Trophoblast cell (in vitro differentiated cells and primary cell): Measurements from ENCODE around the gene MAVS.

Source experiments
- DNase-seq, 2 donors: peaks; one replicate each; pipeline ENCODE4 v3.0.0-alpha.2; 2016
- H2AFZ ChIP-seq: 2 replicates; pipeline ENCODE4 v1.6.1; 2013; ENCODE audit warnings: low read length, moderate library complexity, mild to moderate bottlenecking; ENCODE audit not compliant: insufficient read depth, poor library complexity
- H2AK5ac ChIP-seq: 2 replicates; pipeline ENCODE4 v1.6.1; 2013; ENCODE audit warnings: mild to moderate bottlenecking, low read length
- H2BK120ac ChIP-seq: 2 replicates; pipeline ENCODE4 v1.6.1; 2013; ENCODE audit warnings: low read length, mild to moderate bottlenecking, moderate library complexity; ENCODE audit not compliant: insufficient read depth, poor library complexity
- H2BK12ac ChIP-seq: 2 replicates; pipeline ENCODE4 v1.6.1; 2013; ENCODE audit warnings: mild to moderate bottlenecking, low read length, moderate library complexity
- H2BK5ac ChIP-seq: 2 replicates; pipeline ENCODE4 v1.6.1; 2013; ENCODE audit warnings: low read length, low read depth, moderate library complexity, mild to moderate bottlenecking; ENCODE audit not compliant: poor library complexity
- H3K14ac ChIP-seq: 2 replicates; pipeline ENCODE4 v1.6.1; 2013; ENCODE audit warnings: mild to moderate bottlenecking, low read length
- H3K18ac ChIP-seq: 2 replicates; pipeline ENCODE4 v1.6.1; 2013; ENCODE audit warnings: mild to moderate bottlenecking, low read length
- H3K23ac ChIP-seq: 2 replicates; pipeline ENCODE4 v1.6.1; 2013; ENCODE audit warnings: low read length
- H3K27ac ChIP-seq: 2 replicates; pipeline ENCODE4 v1.5.1; 2013; ENCODE audit warnings: low read depth, mild to moderate bottlenecking, inconsistent platforms, low read length, moderate library complexity
- H3K27me3 ChIP-seq: 2 replicates; pipeline ENCODE4 v1.6.1; 2013; ENCODE audit warnings: inconsistent platforms, mild to moderate bottlenecking, low read length, moderate library complexity; ENCODE audit not compliant: insufficient read depth
- H3K36me3 ChIP-seq, 2 experiments: 1 replicate in 1 of 2; 2 replicates in 1 of 2; pipeline ENCODE4 v1.6.1; 2013; ENCODE audit warnings: low read length in 2 of 2, mild to moderate bottlenecking in 2 of 2, moderate library complexity in 1 of 2; ENCODE audit not compliant: insufficient read depth in 2 of 2, control insufficient read depth in 1 of 2
- H3K4ac ChIP-seq: 2 replicates; pipeline ENCODE4 v1.6.1; 2013; ENCODE audit warnings: low read depth, mild to moderate bottlenecking, low read length, moderate library complexity
- H3K4me1 ChIP-seq, 2 experiments: 1 replicate in 1 of 2; 2 replicates in 1 of 2; pipeline ENCODE4 v1.6.1; 2013; ENCODE audit warnings: low read length in 2 of 2, mild to moderate bottlenecking in 2 of 2, moderate library complexity in 1 of 2; ENCODE audit not compliant: insufficient read depth in 2 of 2, control insufficient read depth in 1 of 2
- H3K4me2 ChIP-seq: 2 replicates; pipeline ENCODE4 v1.6.1; 2013; ENCODE audit warnings: inconsistent platforms, mild to moderate bottlenecking, low read length, moderate library complexity
- H3K4me3 ChIP-seq: 2 replicates; pipeline ENCODE4 v1.5.1; 2013; ENCODE audit warnings: mild to moderate bottlenecking, low read depth, low read length, inconsistent platforms
- H3K79me1 ChIP-seq: one replicate; pipeline ENCODE4 v1.6.1; 2013; ENCODE audit warnings: low read length
- H3K79me2 ChIP-seq: 2 replicates; pipeline ENCODE4 v1.6.1; 2013; ENCODE audit warnings: low read length, mild to moderate bottlenecking; ENCODE audit not compliant: control insufficient read depth, insufficient read depth, poor library complexity
- H3K9ac ChIP-seq: 2 replicates; pipeline ENCODE4 v1.6.1; 2013; ENCODE audit warnings: mild to moderate bottlenecking, low read length
- H3K9me3 ChIP-seq: 2 replicates; pipeline ENCODE4 v1.6.1; 2013; ENCODE audit warnings: low read depth, mild to moderate bottlenecking, control low read depth, inconsistent platforms, low read length; ENCODE audit not compliant: insufficient read depth
- H4K12ac ChIP-seq: 2 replicates; pipeline ENCODE4 v1.6.1; 2013; ENCODE audit warnings: low read depth, mild to moderate bottlenecking, low read length, moderate library complexity
- H4K8ac ChIP-seq: 2 replicates; pipeline ENCODE4 v1.6.1; 2013; ENCODE audit warnings: low read depth, mild to moderate bottlenecking, low read length, moderate library complexity
- H4K91ac ChIP-seq: one replicate; pipeline ENCODE4 v1.6.1; 2013; ENCODE audit warnings: low read depth, mild to moderate bottlenecking, low read length, moderate library complexity
- WGBS: extraction: QIAGEN DNeasy Blood & Tissue Kit; methylation state at CpG from one replicate; pipeline ENCODE4 v1.1.7; 2013; ENCODE audit warnings: missing lambda C conversion rate; ENCODE audit not compliant: insufficient read length, insufficient coverage; ENCODE audit errors: extremely low coverage; 5-methylcytosine and 5-hydroxymethylcytosine counted together

The MAVS gene

DNA sequence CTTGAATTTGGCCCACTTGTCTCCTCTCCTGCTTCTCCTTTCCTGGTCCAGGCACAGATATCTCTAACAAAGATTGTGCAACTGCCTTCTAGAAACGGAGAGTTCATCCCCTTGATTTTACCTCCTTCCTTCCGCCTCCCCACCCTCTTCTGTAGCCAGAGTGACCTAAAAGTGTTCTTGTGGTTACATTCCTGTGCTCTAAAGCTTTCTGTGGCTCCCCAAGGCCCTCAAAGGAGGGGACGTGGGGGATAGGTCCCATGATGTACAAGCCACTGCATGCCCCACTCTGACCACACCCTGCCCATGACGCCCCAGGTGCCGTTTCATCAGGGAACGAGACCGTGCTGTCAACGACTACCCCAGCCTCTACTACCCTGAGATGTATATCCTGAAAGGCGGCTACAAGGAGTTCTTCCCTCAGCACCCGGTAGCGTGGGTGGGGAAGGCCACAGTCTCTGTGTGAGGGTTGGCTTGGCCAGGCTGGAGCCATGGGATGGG, 42.3 kb upstream of the MAVS start:
- Histone ChIP-seq H3K27me3 (no peaks in the 10 kb centered on the region), H3K4ac (no peak overlapping the region), H3K14ac (no peak overlapping the region), H2BK120ac (no peak overlapping the region), H2AK5ac (no peak overlapping the region), H3K9ac (no peak overlapping the region), H3K79me2 (peaks cover 2% of the 10 kb centered on the region), H4K8ac (no peak overlapping the region), H3K79me1 (peaks cover 10% of the 10 kb centered on the region), H3K4me1 (peaks cover 18 to 20% of the 10 kb centered on the region in 2 experiments), H3K4me2 (no peak overlapping the region), H2AFZ (no peak overlapping the region), H3K4me3 (no peak overlapping the region), H3K27ac (no peak overlapping the region), H2BK5ac (no peak overlapping the region), H3K23ac (no peak overlapping the region), H4K12ac (no peak overlapping the region), H3K18ac (no peak overlapping the region), H3K36me3 (peaks cover 39 to 46% of the 10 kb centered on the region in 2 experiments), H3K9me3 (no peaks in the 10 kb centered on the region), H4K91ac (no peak overlapping the region), H2BK12ac (no peak overlapping the region)
- WGBS = no CpG with 5 or more reads among the region's 11 CpGs
- no peak for DNase-seq

- no peak overlapping the region for H3K27ac ChIP-seq
- H4K91ac ChIP-seq = no peak overlapping the region
- no peak for DNase-seq
- no peak overlapping the region for H3K4ac ChIP-seq
- H3K4me3 ChIP-seq = no peak overlapping the region
- no peak overlapping the region for H2BK5ac ChIP-seq
- peaks cover 39 to 46% of the 10 kb centered on the region in 2 experiments for H3K36me3 ChIP-seq
- H4K8ac ChIP-seq = no peak overlapping the region
- H3K4me2 ChIP-seq = no peak overlapping the region
- H4K12ac ChIP-seq = no peak overlapping the region
- no peak overlapping the region for H3K14ac ChIP-seq
- no peak overlapping the region for H2BK120ac ChIP-seq
- no peak overlapping the region for H2AFZ ChIP-seq
- no peak overlapping the region for H3K18ac ChIP-seq
- peaks cover 2% of the 10 kb centered on the region for H3K79me2 ChIP-seq
- WGBS = no CpG with 5 or more reads among the region's 11 CpGs
- no peak overlapping the region for H3K23ac ChIP-seq
- H2AK5ac ChIP-seq = no peak overlapping the region
- H3K27me3 ChIP-seq = no peaks in the 10 kb centered on the region
- H3K9me3 ChIP-seq = no peaks in the 10 kb centered on the region
- H3K4me1 ChIP-seq = peaks cover 14 to 16% of the 10 kb centered on the region in 2 experiments
- no peak overlapping the region for H3K9ac ChIP-seq
- no peak overlapping the region for H2BK12ac ChIP-seq
- H3K79me1 ChIP-seq = peaks cover 10% of the 10 kb centered on the region
Measured at GRCh38 chr20:3804781-3805180, 41.9 kb upstream of the MAVS start.

GRCh38 chr20:3808544-3808943, 38.1 kb upstream of the MAVS start:
- H3K4me2 ChIP-seq = no peak overlapping the region
- H3K79me1 ChIP-seq = peaks cover 10% of the 10 kb centered on the region
- no peak overlapping the region for H4K8ac ChIP-seq
- no peak overlapping the region for H3K23ac ChIP-seq
- H3K14ac ChIP-seq = no peak overlapping the region
- H3K36me3 ChIP-seq = peaks cover 6 to 15% of the 10 kb centered on the region in 2 experiments
- DNase-seq = no peak
- no peaks in the 10 kb centered on the region for H3K27me3 ChIP-seq
- no peak overlapping the region for H2AK5ac ChIP-seq
- H3K4me3 ChIP-seq = no peak overlapping the region
- H2BK120ac ChIP-seq = no peak overlapping the region
- peaks cover 23 to 24% of the 10 kb centered on the region in 2 experiments for H3K4me1 ChIP-seq
- peaks cover 2% of the 10 kb centered on the region for H3K79me2 ChIP-seq
- H3K9ac ChIP-seq = no peak overlapping the region
- no peak overlapping the region for H2BK5ac ChIP-seq
- no peak overlapping the region for H3K4ac ChIP-seq
- H4K12ac ChIP-seq = no peak overlapping the region
- no peak overlapping the region for H4K91ac ChIP-seq
- no peak overlapping the region for H3K18ac ChIP-seq
- H3K9me3 ChIP-seq = no peaks in the 10 kb centered on the region
- H2AFZ ChIP-seq = no peak overlapping the region
- no peak overlapping the region for H3K27ac ChIP-seq
- no peak overlapping the region for H2BK12ac ChIP-seq
- WGBS = no CpG with 5 or more reads among the region's 3 CpGs

GRCh38 chr20:3811467-3812258, 35.0 kb upstream of the MAVS start:
- peak; percentile 87 to 93 for DNase-seq
- Histone ChIP-seq H4K12ac (no peak overlapping the region), H3K18ac (no peak overlapping the region), H2BK120ac (peak overlapping the region; percentile 19), H3K27me3 (no peaks in the 10 kb centered on the region), H3K79me1 (peaks cover 9% of the 10 kb centered on the region), H2AFZ (no peak overlapping the region), H3K9ac (no peak overlapping the region), H2BK12ac (no peak overlapping the region), H4K8ac (peak overlapping the region; percentile 39), H4K91ac (peak overlapping the region; percentile 33), H2AK5ac (no peak overlapping the region), H3K4ac (no peak overlapping the region), H3K23ac (no peak overlapping the region), H2BK5ac (no peak overlapping the region), H3K4me2 (peak overlapping the region; percentile 13), H3K79me2 (peaks cover 2% of the 10 kb centered on the region), H3K4me1 (peaks cover 21 to 23% of the 10 kb centered on the region in 2 experiments), H3K14ac (peak overlapping the region; percentile 10), H3K4me3 (no peak overlapping the region), H3K36me3 (no peaks in the 10 kb centered on the region), H3K9me3 (no peaks in the 10 kb centered on the region), H3K27ac (peak overlapping the region; percentile 40)
- WGBS = no CpG with 5 or more reads among the region's 20 CpGs
